Measurements from ENCODE around the gene F11.

DNA sequence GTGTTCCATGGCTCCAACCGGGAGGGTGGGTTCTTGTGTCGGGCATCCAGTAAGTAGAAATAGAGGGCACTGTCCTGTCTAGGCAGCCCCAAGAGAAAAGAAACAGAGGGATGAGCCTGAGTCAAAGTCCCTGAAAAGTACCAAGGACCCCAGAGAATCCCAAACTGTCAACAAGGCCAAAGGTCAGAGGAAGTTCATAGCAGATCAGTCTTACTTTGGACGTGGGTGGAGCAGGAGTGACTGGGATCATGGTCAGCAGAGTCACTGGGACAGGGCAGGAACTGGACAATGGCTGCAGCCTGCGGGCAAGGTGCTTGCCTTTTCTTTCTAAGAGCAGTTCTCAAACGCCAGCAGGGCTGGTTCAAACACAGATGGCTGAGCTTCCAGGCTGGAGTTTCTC, 17.3 kb downstream of the F11 start:
- TF ChIP-seq, protein P1, sequence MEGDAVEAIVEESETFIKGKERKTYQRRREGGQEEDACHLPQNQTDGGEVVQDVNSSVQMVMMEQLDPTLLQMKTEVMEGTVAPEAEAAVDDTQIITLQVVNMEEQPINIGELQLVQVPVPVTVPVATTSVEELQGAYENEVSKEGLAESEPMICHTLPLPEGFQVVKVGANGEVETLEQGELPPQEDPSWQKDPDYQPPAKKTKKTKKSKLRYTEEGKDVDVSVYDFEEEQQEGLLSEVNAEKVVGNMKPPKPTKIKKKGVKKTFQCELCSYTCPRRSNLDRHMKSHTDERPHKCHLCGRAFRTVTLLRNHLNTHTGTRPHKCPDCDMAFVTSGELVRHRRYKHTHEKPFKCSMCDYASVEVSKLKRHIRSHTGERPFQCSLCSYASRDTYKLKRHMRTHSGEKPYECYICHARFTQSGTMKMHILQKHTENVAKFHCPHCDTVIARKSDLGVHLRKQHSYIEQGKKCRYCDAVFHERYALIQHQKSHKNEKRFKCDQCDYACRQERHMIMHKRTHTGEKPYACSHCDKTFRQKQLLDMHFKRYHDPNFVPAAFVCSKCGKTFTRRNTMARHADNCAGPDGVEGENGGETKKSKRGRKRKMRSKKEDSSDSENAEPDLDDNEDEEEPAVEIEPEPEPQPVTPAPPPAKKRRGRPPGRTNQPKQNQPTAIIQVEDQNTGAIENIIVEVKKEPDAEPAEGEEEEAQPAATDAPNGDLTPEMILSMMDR (IDR thresholded peaks at IDR 0.05; ENCODE audit: insufficient read depth, low read length, poor library complexity, severe bottlenecking): no peak
- no peak for TF ChIP-seq EZH2phosphoT487 (conservative IDR thresholded peaks at IDR 0.05; ENCODE audit: low read length)
